Pancreas (tissue), 10 donors: ENCODE measurements around the gene NTNG1. TPM values are rescaled to one million over a fixed set of nuclear protein-coding genes. Genes with fewer than 3 reads are reported as not detected.

Experiments used
- ATAC-seq, 4 donors: fragments of 200-7000 bp; cut with Tn5 transposase; one replicate each; pipeline versions ENCODE4 v1.8.0 to v1.9.1; 2020; ENCODE audit warnings: mild to moderate bottlenecking in 4 of 4, moderate library complexity in 4 of 4
- DNase-seq, 6 donors: peaks; one replicate each; pipeline ENCODE4 v3.0.0-alpha.2; 2020
- FAIRE-seq: peaks from 2 replicates; lab custom pipeline; 2012; peaks lifted over from hg19 to GRCh38; lab: Jason Lieb, UNC
- H3K27ac ChIP-seq, 4 donors: fragments of 200-600 bp; sonication (generic); 1 replicate in 3 of 4; 2 replicates in 1 of 4; pipeline versions ENCODE4 v1.5.0 to v1.8.0; 2020
- H3K27me3 ChIP-seq, 4 donors: fragments of 200-600 bp; one replicate each; pipeline ENCODE4 v1.8.0; 2021
- H3K36me3 ChIP-seq, 3 donors: fragments of 200-600 bp; sonication (generic) in 1 of 3; one replicate each; pipeline versions ENCODE4 v1.5.0 to v1.8.0; 2020 to 2021
- H3K4me1 ChIP-seq, 3 donors: fragments of 200-600 bp; one replicate each; pipeline ENCODE4 v1.8.0; 2021
- H3K4me3 ChIP-seq, 4 donors: fragments of 200-600 bp; sonication (generic) in 2 of 4; one replicate each; pipeline versions ENCODE4 v1.5.0 to v1.8.0; 2020 to 2021
- H3K9me3 ChIP-seq, 4 donors: fragments of 200-600 bp; one replicate each; pipeline ENCODE4 v1.8.0; 2021
- WGBS, 2 donors: extraction: QIAGEN DNeasy Blood & Tissue Kit; methylation state at CpG; one replicate each; pipeline ENCODE4 v1.1.7; 2013; 5-methylcytosine and 5-hydroxymethylcytosine counted together
- intact Hi-C, 3 donors: fragments of 100-400 bp; cut with DNase I; formaldehyde crosslinking; loops; one replicate each; pipeline versions ENCODE4 v1.11.1 to v1.14.2; 2022
- polyA plus RNA-seq, 2 donors: library from polyadenylated mRNA; stranded (reverse); fragments of 200-250 nt; gene quantifications; one replicate each; pipeline ENCODE4 v1.2.3, GENCODE V29; 2013
- total RNA-seq, 6 donors: library from RNA; stranded (reverse); fragmentation: NEBNext Ultra II Directional in 4 of 6; extraction: Animal tissue kit (Norgen Biotek cat#: 25700) in 4 of 6; gene quantifications; one replicate each; pipeline versions ENCODE4 v1.2.1 to v1.2.4, GENCODE V29; 2021 to 2023
- TF ChIP-seq, protein P1 (sequence below), 4 donors: fragments of 200-600 bp; sonication (generic) in 3 of 4; IDR thresholded peaks; one replicate each; pipeline versions ENCODE4 v1.5.0 to v1.8.0; 2021; ENCODE audit warnings: antibody characterized with exemption in 4 of 4
- donor health status: healthy with polysubstance abuse.
- donor health status: DM: no; HTN: no; CAD: no; lungs with moderate emphysema.
- donor health status: DM: no; HTN: no; CAD: no.
- donor health status: control.
- donor health status: control.
- donor health status: Bipolar disorder and iron deficiency.
- donor health status: DM: yes; HTN: yes; CAD: no.
- donor health status: DM: no; HTN: no; CAD: no.
- donor health status: DM: no; HTN: no; CAD: no.
- donor health status: DM: yes; HTN: yes; CAD: no.

The NTNG1 gene
- total and polyA plus RNA-seq, 8 donors: 0.04 to 1.3 (median 0.23) TPM; not detected in 1

DNA sequence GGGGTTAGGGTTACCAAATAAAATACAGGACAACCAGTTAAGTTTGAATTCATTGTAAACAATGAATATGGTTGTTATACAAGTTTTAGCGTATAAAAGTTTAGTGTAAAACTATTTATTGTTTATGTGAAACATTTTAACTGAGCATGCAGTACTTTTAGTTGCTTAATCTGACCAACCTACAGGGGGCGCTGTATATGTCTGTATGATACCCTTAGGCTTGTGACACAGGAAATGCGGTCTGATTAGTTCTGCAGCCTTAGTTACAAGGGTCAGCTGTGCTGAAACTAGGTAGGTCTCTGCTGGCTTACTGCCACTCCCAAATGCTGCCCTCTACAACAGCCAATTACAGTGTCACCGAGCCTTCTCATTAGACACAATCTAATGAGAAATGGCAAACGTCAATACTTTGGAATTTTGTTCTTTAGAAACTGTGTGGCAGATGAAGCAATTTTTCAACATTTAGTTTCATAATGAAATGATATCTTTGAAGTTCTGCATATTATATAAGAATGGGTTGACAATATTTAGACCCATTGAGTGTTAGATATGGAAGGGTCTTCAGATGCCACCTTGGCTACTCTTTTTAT lies 56.2 kb downstream of the NTNG1 start:
- 37 to 38% methylated on average over 5 of the region's 5 CpGs for WGBS, 2 donors
- no peak for ATAC-seq
- no peaks in the 10 kb centered on the region for H3K27me3 ChIP-seq
- no peaks in the 10 kb centered on the region for H3K9me3 ChIP-seq
- no peak for FAIRE-seq
- H3K36me3 ChIP-seq: no peaks in the 10 kb centered on the region
- no peak overlapping the region for H3K4me3 ChIP-seq
- intact Hi-C loops: no loop called here
- TF ChIP-seq, protein P1, sequence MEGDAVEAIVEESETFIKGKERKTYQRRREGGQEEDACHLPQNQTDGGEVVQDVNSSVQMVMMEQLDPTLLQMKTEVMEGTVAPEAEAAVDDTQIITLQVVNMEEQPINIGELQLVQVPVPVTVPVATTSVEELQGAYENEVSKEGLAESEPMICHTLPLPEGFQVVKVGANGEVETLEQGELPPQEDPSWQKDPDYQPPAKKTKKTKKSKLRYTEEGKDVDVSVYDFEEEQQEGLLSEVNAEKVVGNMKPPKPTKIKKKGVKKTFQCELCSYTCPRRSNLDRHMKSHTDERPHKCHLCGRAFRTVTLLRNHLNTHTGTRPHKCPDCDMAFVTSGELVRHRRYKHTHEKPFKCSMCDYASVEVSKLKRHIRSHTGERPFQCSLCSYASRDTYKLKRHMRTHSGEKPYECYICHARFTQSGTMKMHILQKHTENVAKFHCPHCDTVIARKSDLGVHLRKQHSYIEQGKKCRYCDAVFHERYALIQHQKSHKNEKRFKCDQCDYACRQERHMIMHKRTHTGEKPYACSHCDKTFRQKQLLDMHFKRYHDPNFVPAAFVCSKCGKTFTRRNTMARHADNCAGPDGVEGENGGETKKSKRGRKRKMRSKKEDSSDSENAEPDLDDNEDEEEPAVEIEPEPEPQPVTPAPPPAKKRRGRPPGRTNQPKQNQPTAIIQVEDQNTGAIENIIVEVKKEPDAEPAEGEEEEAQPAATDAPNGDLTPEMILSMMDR (IDR thresholded peaks at IDR 0.05): no peak
- H3K4me1 ChIP-seq: no peaks in the 10 kb centered on the region
- no peak overlapping the region for H3K27ac ChIP-seq
- DNase-seq: no peak

DNA sequence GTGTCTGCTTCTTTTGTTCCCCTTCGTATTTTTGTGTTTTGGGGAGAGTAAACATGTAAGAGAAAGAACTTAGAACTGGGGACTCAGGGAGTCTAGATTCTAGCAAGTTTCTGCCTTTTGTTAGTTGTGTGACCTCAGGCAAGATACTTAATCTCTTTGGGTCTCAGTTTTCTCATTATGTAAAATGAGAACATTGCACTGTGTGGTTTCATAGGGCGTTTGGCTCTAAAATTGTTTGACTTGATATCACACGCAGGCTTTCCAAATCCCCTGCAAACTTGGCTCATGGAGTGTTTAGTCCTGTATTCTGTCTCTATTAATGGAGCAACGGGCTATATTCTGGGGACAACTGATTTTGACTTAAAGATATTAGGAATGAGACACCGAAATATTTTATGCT lies 57.7 kb downstream of the NTNG1 start:
- TF ChIP-seq, protein P1 (IDR thresholded peaks at IDR 0.05): no peak
- H3K9me3 ChIP-seq: peaks cover 0 to 3% (median 0%) of the 10 kb centered on the region in 4 donors
- no peak overlapping the region for H3K4me3 ChIP-seq
- no peaks in the 10 kb centered on the region for H3K4me1 ChIP-seq
- FAIRE-seq (no peak), DNase-seq (no peak), ATAC-seq (no peak)
- no peaks in the 10 kb centered on the region for H3K27me3 ChIP-seq
- WGBS, 2 donors: 44 to 47% methylated on average over 5 of the region's 5 CpGs
- intact Hi-C loops: no loop called here
- H3K27ac ChIP-seq: no peak overlapping the region
- no peaks in the 10 kb centered on the region for H3K36me3 ChIP-seq

DNA sequence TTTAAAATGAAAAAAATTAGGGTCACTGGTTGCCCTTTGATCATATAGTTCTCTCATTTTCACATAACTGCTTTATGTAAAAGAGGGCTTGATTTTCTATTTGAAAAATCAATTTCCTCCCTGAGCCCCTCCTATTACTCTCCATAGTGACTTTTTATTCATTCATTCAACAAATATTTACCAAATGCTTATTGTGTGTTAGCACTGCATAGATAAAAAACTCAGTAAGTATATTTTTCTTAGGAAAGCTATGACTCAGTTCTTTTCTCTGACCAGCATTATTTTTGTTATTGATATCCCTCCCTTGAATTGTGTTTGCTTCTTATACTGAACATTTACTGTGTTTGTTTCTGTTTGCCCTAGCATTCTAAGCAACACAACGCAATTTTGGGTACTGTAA lies 59.8 kb downstream of the NTNG1 start:
- 65 to 76% methylated on average over 1 of the region's 1 CpG for WGBS, 2 donors
- ATAC-seq (no peak), FAIRE-seq (no peak), DNase-seq (no peak)
- intact Hi-C loops: no loop called here
- H3K4me1 ChIP-seq: no peaks in the 10 kb centered on the region
- no peak overlapping the region for H3K4me3 ChIP-seq
- peaks cover 0 to 3% (median 0%) of the 10 kb centered on the region in 4 donors for H3K9me3 ChIP-seq
- H3K36me3 ChIP-seq: no peaks in the 10 kb centered on the region
- TF ChIP-seq, protein P1 (IDR thresholded peaks at IDR 0.05): no peak
- no peak overlapping the region for H3K27ac ChIP-seq
- H3K27me3 ChIP-seq: no peaks in the 10 kb centered on the region

DNA sequence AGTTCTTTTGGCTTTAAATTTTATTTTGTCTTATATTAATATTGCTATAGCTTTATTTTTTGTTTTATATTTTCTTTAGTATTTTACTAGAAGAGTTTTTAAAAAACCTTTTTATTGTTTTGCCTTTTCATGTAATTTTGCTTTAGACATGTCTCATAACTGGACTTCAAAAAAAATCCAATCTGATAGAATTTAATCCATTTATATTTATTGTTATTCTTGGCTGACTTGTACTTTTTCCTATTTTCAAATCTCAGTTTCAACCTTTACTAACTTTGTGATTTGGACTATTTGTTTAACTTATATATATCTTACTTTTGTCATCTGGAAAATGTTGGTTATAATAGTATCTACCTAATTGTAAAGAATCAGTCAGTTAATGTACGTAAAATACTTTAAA lies 61.2 kb downstream of the NTNG1 start:
- intact Hi-C loops: no loop called here
- DNase-seq (no peak), FAIRE-seq (peak; percentile 39), ATAC-seq (no peak)
- Histone ChIP-seq H3K27me3 (no peaks in the 10 kb centered on the region), H3K27ac (no peak overlapping the region), H3K9me3 (peaks cover 0 to 3% (median 0%) of the 10 kb centered on the region in 4 donors), H3K36me3 (no peaks in the 10 kb centered on the region), H3K4me3 (no peak overlapping the region), H3K4me1 (no peaks in the 10 kb centered on the region)
- 55 to 89% methylated on average over 1 of the region's 1 CpG for WGBS, 2 donors
- TF ChIP-seq, protein P1 (IDR thresholded peaks at IDR 0.05): no peak

DNA sequence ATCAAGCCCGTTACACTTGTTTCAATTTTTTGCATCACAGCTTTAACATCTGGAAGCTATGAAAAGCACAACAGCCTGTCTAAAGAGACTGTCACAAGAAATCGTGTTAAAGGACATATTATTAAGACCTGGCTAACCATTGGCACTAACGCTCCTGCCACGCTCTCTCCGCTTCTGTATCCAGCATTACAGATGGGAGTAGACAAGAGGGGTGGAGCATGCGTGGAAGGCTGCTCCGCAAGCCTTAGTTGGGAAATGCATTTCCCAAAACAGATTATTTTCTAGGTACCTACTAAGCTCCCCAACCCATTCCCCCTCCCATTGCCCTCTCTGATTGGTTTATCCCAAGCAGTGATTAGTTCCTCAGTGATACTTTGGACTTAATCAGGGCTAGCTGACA lies 72.4 kb downstream of the NTNG1 start:
- no peak overlapping the region for H3K4me3 ChIP-seq
- ATAC-seq (no peak), FAIRE-seq (no peak), DNase-seq (no peak)
- H3K9me3 ChIP-seq: no peaks in the 10 kb centered on the region
- H3K4me1 ChIP-seq: no peaks in the 10 kb centered on the region
- 69 to 73% methylated on average over 7 of the region's 7 CpGs for WGBS, 2 donors
- H3K36me3 ChIP-seq: no peaks in the 10 kb centered on the region
- intact Hi-C loops: no loop called here
- TF ChIP-seq, protein P1 (IDR thresholded peaks at IDR 0.05): no peak
- no peaks in the 10 kb centered on the region for H3K27me3 ChIP-seq
- no peak overlapping the region for H3K27ac ChIP-seq
